CD4-positive, alpha-beta T cell treated with Interleukin-6 for 4 hours (primary cell): ENCODE results near the gene NAP1L5.

Source experiments
- DNase-seq: peaks from one replicate; pipeline ENCODE4 v3.0.0-alpha.2; 2020; ENCODE audit warnings: mixed read lengths

The NAP1L5 gene

GRCh38 chr4:88720451-88721428 is 23.1 kb upstream of the NAP1L5 start:
- no peak for DNase-seq

DNA sequence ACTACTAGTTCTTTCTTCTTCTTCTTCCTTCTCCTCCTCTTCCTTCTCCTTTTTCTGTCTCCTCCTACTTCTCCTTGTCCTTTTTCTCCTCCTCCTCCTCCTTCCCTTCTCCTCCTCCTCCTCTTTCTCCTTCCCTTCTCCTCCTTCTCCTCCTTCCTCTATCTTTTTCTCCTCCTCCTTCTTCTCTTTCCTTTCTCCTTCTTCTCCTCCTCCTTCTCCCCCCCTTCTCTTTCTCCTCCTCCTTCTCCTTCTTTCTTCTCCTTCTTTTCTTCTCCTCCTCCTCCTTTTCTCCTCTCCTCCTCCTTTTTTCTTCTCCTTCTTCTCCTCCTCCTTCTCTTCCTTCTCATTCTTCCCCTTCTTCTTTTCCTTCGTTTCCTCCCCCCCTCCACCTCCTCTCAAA is 21.8 kb upstream of the NAP1L5 start:
- DNase-seq: no peak

DNA sequence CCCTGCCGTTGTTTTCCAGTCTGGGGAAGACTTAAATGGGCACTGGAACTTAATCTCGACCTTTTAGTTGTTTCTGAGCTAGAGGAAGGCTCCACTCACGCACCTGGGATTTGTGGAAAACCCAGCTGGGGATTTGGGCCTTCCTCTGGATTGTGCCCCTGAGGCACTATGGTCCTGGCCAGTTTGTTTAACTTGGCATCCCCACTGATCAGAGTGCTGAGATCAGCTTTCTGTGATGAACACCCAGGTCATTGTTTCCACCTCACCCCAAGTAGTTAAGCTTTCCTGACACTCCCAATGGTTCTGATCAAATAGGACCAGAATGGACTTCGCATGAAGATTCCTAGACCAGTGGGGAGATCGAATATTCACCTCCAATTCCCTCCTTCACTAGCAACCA is 20.5 kb upstream of the NAP1L5 start:
- DNase-seq: no peak

GRCh38 chr4:88713782-88714181 is 16.2 kb upstream of the NAP1L5 start:
- no peak for DNase-seq

DNA sequence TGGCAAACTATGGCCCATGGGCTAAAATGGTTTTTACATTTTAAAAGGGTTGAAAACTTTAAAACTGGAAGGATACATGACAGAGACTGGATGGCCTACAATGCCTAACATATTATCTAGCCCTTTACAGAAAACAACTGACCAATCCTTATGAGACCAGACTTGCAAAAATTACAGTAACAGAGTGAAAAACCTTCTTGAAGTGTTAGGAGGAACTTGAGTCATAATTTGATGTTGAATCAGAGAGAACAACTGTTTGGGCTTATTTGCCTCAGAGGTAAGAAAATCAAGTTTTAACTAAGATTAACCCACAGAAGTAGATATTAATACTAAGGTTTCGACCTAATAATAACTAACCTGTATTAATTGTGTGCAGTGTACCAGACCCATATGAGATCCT is 12.4 kb upstream of the NAP1L5 start:
- DNase-seq: no peak

DNA sequence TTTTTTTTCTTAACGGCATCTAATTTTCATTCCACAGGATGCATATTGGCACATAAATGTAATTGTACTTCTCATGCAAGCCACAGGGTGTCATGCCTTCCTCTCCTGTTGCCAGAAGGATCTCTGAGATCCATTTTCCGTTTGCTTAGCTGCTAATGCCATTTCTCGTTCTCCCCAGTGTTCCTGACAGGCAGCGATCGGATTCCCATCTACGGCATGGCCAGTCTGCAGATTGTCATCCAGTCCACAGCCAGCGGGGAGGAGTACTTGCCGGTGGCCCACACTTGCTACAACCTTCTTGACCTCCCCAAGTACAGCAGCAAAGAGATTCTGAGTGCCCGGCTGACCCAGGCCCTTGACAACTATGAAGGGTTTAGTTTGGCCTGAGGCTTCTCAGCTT is 8.9 kb upstream of the NAP1L5 start:
- DNase-seq: no peak

GRCh38 chr4:88705805-88706492 is 8.3 kb upstream of the NAP1L5 start:
- no peak for DNase-seq

DNA sequence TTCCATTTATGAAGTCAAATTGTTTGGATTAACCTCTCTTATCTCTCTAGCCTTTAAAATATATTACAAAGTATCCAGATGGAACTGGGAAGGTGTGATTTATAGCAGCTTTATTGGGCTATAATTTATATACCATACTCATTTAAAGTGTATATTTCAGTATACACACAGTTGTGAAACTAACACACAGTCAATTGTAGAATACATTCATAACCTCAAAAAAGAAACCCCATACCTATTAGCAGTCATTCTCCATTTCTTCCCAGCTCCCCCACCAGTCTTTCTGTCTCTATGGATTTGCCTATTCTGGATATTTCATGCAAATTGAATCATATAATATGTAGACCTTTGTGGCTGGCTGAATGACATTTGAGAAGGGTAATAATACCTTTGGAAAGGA is 7.6 kb upstream of the NAP1L5 start:
- DNase-seq: no peak

DNA sequence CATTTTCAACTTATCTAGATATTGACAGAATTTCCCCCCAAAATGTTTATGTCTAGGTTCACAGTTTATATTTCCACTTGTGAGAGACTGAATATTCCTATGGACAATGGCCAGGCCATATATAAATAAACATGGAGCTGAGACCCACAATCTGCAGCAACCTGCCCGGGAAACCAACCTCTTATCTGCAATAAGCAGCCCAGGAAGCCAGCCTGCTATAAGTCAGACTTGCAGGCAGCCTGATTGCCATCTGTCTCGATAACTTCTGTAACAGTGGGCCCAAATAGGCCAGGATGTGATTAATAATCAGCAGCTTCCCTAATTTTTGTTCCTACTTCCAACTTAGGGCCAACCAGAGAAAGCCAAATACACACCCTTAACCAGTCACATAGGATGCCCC is 5.2 kb upstream of the NAP1L5 start:
- no peak for DNase-seq

DNA sequence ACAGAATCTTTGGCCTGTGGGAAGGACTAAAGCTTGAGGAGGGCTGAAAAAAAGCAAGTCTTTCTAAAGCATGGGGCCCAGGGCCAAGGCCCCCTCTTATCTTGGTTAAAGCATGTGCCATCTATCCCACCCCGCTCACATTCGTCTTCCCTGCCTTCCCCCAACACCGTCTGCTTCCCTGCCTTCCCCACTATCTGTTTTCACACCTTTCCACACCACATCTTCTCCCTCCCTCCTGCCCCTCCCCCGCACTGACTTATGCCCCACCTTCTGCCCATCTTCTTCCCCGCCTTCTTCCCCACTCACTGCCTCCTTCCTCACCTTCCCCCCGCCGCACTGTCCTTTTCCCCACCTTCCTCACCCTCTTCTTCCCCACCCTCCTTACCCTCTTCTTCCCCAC is 890 bp upstream of the NAP1L5 start:
- DNase-seq: no peak

- peak; percentile 30 for DNase-seq
Observed at GRCh38 chr4:88697141-88697540, 488 bp downstream of the NAP1L5 start.

DNA sequence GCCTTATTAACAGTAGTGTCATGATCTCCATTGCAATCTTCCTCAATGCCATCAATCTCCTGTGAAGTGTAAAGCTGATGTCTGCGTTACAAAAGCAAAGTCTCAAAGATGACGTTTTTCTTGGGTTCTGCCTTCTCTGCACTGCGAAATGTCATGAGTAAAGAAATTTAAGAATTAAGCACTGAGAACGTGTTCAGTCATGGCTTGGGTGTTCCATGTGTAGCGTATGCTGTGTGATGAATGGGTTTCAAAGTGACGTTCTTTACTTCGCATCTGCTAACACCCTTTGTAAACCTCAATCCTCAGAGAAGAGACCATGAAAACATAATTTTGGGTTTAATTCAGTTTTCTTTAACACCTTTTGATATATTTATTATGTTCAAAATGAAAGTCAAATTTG is 999 bp downstream of the NAP1L5 start:
- DNase-seq: no peak

- DNase-seq: no peak
Observed at GRCh38 chr4:88693792-88694191, 3.8 kb downstream of the NAP1L5 start.

GRCh38 chr4:88690355-88690754 is 7.3 kb downstream of the NAP1L5 start:
- no peak for DNase-seq

GRCh38 chr4:88681209-88681608 is 16.4 kb downstream of the NAP1L5 start:
- DNase-seq: no peak

- no peak for DNase-seq
Observed at GRCh38 chr4:88675543-88675942, 22.1 kb downstream of the NAP1L5 start.

GRCh38 chr4:88674979-88675378 is 22.6 kb downstream of the NAP1L5 start:
- no peak for DNase-seq

GRCh38 chr4:88674565-88674964 is 23.1 kb downstream of the NAP1L5 start:
- DNase-seq: no peak

GRCh38 chr4:88673886-88674285 is 23.7 kb downstream of the NAP1L5 start:
- DNase-seq: no peak

GRCh38 chr4:88672987-88673386 is 24.6 kb downstream of the NAP1L5 start:
- DNase-seq: peak; percentile 31

- no peak for DNase-seq
Observed at GRCh38 chr4:88661739-88662138, 35.9 kb downstream of the NAP1L5 start.

- DNase-seq: no peak
Observed at GRCh38 chr4:88660446-88661294, 37.0 kb downstream of the NAP1L5 start.

GRCh38 chr4:88659890-88660208 is 37.8 kb downstream of the NAP1L5 start:
- DNase-seq: no peak
